Mesodermal cell (in vitro differentiated cells): ENCODE data around the gene PRR3.

Experiments
- H3K27ac ChIP-seq: 2 replicates; pipeline ENCODE4 v1.7.0; 2013; ENCODE audit warnings: mild to moderate bottlenecking, low read depth, low read length, moderate library complexity; ENCODE audit not compliant: severe bottlenecking
- H3K36me3 ChIP-seq: 2 replicates; pipeline ENCODE4 v1.7.1; 2013; ENCODE audit warnings: mild to moderate bottlenecking, low read length, moderate library complexity; ENCODE audit not compliant: control insufficient read depth, insufficient read depth
- H3K4me1 ChIP-seq: one replicate; pipeline ENCODE4 v1.7.1; 2013; ENCODE audit warnings: mild to moderate bottlenecking, low read length; ENCODE audit not compliant: insufficient read depth, control insufficient read depth, poor library complexity, severe bottlenecking
- H3K4me3 ChIP-seq: 2 replicates; pipeline ENCODE4 v1.7.0; 2013; ENCODE audit warnings: low read length, control low read depth, mild to moderate bottlenecking; ENCODE audit not compliant: insufficient read depth, poor library complexity, severe bottlenecking; ENCODE audit errors: extremely low read depth
- H3K9me3 ChIP-seq: 2 replicates; pipeline ENCODE4 v1.7.1; 2013; ENCODE audit warnings: mild to moderate bottlenecking, low read length, moderate library complexity; ENCODE audit not compliant: control insufficient read depth
- WGBS, 2 experiments: methylation state at CpG; one replicate each; pipeline ENCODE4 v1.1.5; 2013; ENCODE audit warnings: missing lambda C conversion rate in 2 of 2; ENCODE audit not compliant: insufficient coverage in 2 of 2; 5-methylcytosine and 5-hydroxymethylcytosine counted together

PRR3 gene

DNA sequence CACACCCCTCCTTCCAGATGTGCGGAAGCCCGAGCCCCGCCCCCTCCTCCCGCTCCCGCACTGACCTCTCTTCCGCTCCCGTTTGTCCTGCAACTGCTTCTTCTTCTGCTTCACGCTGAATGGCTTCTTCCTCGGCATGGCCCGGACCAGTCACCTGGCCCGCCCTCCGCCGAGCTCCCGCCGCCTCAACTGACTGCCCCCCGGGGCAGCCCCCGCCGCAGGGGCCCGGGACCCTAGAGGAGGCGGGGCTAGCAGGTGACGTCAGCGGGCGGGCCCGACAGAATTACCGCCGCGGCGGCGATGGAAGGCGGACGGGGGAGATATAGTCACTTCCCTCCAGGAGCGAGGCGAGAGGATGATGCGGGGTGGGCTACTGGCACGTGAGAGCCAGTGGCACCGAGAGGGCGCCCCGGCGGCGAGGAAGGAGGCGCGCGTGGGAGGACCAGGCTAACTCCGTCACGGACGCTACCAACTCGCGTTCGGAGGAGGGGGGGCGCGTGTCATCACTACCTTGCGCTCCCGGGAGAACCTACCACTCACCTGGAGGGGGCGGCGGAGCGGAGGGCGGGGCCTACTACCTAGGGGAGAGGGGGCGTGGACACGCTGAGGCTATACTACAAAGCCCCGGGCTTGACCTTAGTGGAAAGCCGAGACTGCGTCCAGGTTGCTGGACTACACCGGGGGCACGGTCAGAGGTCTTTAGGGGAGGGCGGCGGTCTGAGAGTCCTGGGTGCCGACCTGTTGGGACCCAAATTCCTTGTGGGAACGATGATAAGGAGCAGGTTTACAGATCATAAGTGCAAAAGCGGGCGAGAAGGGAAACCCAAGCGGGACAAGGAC, 809 bp upstream of the PRR3 start, which contains the start of gene GNL1:
Gene GNL1 (minus strand): TSS at position 424 of the 840 bp plus-strand sequence. CDS start 286 bp downstream, at position 138.
- Histone ChIP-seq H3K4me1 (peaks cover 5% of the 10 kb centered on the region), H3K27ac (peak within 1 kb of the TSS; percentile 99), H3K4me3 (peak within 1 kb of the TSS; percentile 95), H3K36me3 (peaks cover 52% of the 10 kb centered on the region), H3K9me3 (no peaks in the 10 kb centered on the region)
- 0 to 1% methylated on average over 52 to 64 of the region's 71 CpGs for WGBS, 2 experiments

DNA sequence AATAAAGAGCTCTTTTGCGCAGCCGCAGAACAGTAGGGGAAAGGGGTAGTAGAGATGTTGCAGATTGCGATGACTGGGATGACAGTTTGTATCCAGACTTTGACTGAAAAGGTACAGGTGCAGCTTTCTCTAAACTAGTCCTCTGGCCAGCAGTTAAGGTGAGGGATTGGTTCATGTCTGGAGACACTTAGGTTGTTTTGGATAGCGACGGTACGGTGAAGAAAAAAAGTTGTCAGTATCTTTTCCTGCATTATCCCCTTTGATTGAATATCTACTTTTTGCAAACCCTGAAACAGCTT, 537 bp downstream of the PRR3 start:
- 3 to 10% methylated on average over 3 to 5 of the region's 6 CpGs for WGBS, 2 experiments
- H3K36me3 ChIP-seq, result peaks cover 53% of the 10 kb centered on the region
- peak overlapping the region; percentile 95 for H3K4me3 ChIP-seq
- no peaks in the 10 kb centered on the region for H3K9me3 ChIP-seq
- H3K27ac ChIP-seq, result peak overlapping the region; percentile 99
- H3K4me1 ChIP-seq, result peaks cover 5% of the 10 kb centered on the region

DNA sequence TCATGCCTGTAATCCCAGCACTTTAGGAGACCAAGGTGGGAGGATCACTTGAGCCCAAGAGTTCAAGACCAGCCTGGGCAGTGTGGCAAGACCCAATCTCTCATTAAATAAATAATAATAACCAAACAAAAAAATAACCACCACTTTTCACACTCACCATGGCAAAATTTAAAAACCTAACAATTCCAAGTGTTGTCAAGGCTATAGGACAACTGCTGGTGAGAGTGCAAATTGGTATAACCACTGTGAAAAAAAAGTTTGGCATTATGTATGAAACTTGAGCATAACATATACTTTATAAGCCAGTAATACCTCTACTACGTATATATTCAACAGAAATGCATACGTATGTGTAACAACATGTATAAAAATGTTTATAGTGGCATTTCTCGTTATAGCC, 3.8 kb downstream of the PRR3 start:
- H3K9me3 ChIP-seq, result no peaks in the 10 kb centered on the region
- H3K4me1 ChIP-seq, result peaks cover 5% of the 10 kb centered on the region
- peaks cover 49% of the 10 kb centered on the region for H3K36me3 ChIP-seq
- H3K4me3 ChIP-seq, result no peak overlapping the region
- no peak overlapping the region for H3K27ac ChIP-seq
- no CpG with 5 or more reads among the region's 3 CpGs for WGBS, 2 experiments

DNA sequence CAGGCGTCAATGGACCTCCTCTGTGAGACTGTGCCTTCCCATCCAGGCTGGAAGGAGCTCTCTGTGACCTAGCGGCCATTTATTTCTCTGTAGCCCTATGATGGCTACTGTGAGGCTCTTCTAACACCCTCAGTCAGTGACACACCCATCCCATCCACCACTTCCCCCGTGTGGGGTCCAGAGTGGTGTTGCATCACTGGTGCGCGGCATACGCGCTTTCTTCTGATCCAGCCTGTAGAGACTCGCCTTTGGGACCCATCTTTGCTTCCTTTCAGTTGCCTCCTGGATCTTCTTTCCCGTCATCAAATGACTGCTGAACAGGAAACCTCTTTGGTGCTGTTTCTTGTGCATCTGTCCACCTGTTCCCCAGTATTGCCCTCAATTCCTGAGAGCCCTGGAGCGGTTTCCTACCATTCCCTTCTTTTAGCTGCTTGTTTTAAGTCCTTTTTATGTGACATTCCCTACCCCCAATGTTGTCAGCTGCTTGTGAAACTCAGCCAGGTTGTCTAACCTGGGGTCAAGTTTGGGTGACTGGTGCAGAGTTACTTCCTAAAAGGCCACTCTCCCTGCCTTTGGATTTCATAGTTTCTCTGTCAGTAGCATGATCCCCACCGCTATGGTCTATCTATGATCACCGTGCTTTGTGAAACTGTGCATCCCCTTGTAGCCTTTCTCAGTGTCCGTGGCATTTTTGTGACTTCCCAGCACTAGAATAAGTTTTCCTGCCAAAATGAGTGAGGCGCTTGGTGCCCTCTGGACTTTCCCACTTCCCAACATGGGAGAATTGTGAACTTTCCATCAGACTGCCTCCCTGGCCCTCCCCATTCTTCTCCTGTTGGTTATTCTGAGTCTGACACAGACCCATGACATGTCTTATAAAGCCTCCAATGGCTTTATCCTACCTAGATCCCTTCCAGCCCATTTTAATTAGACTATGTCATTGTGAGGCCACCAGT, 5.7 kb downstream of the PRR3 start:
- peaks cover 49% of the 10 kb centered on the region for H3K36me3 ChIP-seq
- H3K9me3 ChIP-seq, result no peaks in the 10 kb centered on the region
- WGBS, 2 experiments, result 93% methylated on average over 14 of the region's 14 CpGs
- peaks cover 5% of the 10 kb centered on the region for H3K4me1 ChIP-seq
- H3K27ac ChIP-seq, result no peak overlapping the region
- no peak overlapping the region for H3K4me3 ChIP-seq

DNA sequence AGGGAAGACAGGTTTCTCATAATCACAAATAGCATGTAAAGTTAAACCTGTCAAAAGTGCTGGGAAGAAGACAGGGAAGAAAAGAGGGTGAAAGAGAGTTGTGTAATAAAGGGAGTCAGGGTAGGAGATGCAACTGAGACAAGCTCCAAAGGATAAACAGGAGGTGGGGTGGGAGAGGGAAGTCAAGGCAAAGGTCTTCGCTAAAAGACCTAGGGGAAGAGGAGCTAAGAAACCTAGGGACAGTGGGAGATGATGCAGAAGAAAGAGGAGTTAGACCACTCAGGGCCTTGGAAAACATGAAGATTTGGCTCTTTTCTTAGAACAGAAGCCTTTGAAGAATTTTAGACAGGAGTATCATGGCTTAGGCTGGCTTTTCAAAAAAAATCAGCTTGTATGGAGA, 7.0 kb downstream of the PRR3 start:
- no peaks in the 10 kb centered on the region for H3K9me3 ChIP-seq
- no peak overlapping the region for H3K4me3 ChIP-seq
- 93 to 100% methylated on average over 1 of the region's 1 CpG for WGBS, 2 experiments
- peaks cover 43% of the 10 kb centered on the region for H3K36me3 ChIP-seq
- no peaks in the 10 kb centered on the region for H3K4me1 ChIP-seq
- H3K27ac ChIP-seq, result no peak overlapping the region

DNA sequence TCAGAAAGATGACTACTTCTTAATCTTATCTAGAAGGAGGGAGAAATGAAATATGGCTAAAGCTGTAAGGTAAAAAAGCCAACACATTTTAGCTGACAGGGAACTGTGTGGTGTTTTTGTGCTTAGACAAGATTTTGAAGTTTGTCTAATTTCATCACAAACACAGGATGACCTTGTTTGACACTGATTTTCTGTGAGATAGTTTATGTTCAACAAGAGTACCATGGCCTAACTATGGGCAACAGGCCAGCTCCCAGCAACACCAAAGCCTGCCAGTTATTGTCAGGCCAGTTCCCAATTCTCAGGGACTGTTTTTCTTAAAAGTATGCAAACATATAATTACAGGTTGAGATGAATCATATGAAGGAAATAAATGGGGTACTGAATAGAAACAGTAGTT, 8.7 kb downstream of the PRR3 start:
- Histone ChIP-seq H3K4me3 (no peak overlapping the region), H3K9me3 (no peaks in the 10 kb centered on the region), H3K27ac (no peak overlapping the region), H3K36me3 (peaks cover 38% of the 10 kb centered on the region), H3K4me1 (no peaks in the 10 kb centered on the region)

DNA sequence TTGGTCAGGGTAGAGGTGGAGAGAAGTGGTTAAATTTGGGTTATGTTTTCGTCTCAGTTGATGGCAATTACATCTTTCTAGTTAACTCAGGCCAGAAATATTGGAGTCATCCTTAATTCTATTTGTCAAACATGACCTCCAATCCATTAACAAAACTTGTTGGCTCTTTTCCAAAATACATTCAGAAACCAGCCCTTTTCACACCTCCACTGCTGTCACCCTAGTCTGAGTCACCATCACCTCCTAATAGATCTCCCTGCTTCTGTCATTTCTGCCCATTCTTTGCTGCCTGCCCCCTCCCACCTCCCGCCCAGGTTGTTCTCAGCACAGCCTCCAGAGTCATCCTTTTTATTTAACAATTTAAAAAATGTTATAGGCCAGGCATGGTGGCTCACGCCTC, 11.2 kb downstream of the PRR3 start:
- 60 to 88% methylated on average over 1 of the region's 3 CpGs for WGBS, 2 experiments
- H3K36me3 ChIP-seq, result peaks cover 19% of the 10 kb centered on the region

DNA sequence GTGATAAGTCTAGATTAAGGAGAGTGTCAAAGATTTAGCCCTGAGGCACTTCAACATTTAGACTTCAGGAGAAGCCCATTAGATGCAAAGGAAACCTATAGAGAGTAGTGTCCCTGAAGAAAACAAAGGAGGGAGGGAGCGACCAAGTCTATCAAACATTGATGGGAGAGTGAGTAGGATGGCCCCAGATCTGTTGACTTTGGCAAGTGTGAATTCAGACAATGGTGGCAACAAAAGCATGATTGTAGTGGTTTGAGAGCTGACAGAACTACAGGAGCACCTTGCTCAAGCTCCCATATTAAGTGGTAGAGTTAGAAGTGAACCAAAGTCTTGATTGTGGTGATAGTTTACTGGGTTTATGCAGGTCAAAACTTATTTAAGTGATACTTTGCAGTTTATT, 13.2 kb downstream of the PRR3 start:
- Histone ChIP-seq H3K4me3 (peak overlapping the region; percentile 76), H3K9me3 (no peaks in the 10 kb centered on the region), H3K4me1 (peaks cover 8% of the 10 kb centered on the region), H3K27ac (no peak overlapping the region), H3K36me3 (peaks cover 20% of the 10 kb centered on the region)
- 87 to 90% methylated on average over 1 of the region's 1 CpG for WGBS, 2 experiments

More for the DNA sequence above, 11.2 kb downstream of the PRR3 start:
- Histone ChIP-seq H3K4me1 (peaks cover 8% of the 10 kb centered on the region), H3K9me3 (no peaks in the 10 kb centered on the region), H3K4me3 (no peak overlapping the region), H3K27ac (no peak overlapping the region)

DNA sequence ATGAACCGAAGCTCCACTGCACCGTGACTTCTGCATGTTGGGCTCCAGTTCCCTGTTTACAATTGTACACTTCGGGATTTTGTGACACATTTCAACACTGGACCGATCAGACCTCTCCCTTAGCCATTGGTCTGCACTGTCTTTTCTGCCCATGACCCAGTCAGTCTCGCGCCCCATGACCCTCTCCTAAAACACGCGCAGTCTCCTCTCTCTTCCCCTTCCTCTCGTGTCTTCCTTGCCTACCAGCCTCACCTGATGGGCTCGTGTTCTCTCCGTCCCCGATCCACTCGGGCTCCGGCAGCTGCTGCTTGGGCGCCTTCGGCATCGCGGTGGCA, 13.6 kb downstream of the PRR3 start:
- 11 to 16% methylated on average over 13 of the region's 18 CpGs for WGBS, 2 experiments
- Histone ChIP-seq H3K4me3 (peak overlapping the region; percentile 76), H3K27ac (no peak overlapping the region), H3K4me1 (peaks cover 8% of the 10 kb centered on the region), H3K36me3 (peaks cover 24% of the 10 kb centered on the region), H3K9me3 (no peaks in the 10 kb centered on the region)

DNA sequence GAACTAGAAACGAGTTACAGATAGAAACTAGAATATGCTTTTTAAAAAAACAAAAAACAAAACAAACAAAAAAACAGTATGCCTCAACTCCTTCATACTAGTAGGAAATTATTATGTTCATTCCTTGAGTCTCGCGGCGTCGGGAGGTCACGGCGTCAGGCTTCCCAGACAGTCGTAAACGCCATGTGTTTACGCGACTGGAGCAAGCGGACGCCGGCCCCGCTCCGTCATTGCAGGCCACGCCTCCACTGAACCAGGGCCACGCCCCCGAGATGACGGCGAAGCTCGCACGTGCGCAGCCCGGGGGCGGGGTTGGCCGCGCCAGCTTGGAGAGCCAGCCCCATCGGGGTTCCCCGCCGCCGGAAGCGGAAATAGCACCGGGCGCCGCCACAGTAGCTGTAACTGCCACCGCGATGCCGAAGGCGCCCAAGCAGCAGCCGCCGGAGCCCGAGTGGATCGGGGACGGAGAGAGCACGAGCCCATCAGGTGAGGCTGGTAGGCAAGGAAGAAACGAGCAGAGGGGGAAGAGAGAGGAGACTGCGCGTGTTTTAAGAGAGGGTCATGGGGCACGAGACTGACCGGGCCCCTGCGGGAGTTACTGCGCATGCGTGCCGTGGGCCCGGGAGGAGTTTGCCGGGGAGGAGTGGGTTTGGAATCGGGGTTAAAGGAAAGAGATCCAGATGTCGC, 14.1 kb downstream of the PRR3 start, which contains the start of gene ABCF1:
Gene ABCF1 (plus strand): TSS at position 368 of the 687 bp plus-strand sequence. CDS start 46 bp downstream, at position 414.
- no peaks in the 10 kb centered on the region for H3K9me3 ChIP-seq
- H3K4me1 ChIP-seq, result peaks cover 8% of the 10 kb centered on the region
- 0% methylated on average over 43 to 58 of the region's 59 CpGs for WGBS, 2 experiments
- H3K27ac ChIP-seq, result peak within 1 kb of the TSS; percentile 86
- peaks cover 29% of the 10 kb centered on the region for H3K36me3 ChIP-seq
- H3K4me3 ChIP-seq, result peak within 1 kb of the TSS; percentile 76
